Measurements from ENCODE around the gene LHCGR. TPM values are rescaled to one million over a fixed set of nuclear protein-coding genes. Genes with fewer than 3 reads are reported as not detected.

The LHCGR gene
- total RNA-seq, 1 donor from 2014 or later, result not detected

- no peak overlapping the region for H3K27ac Mint-ChIP-seq
- ATAC-seq (ENCODE audit: low read depth) (no peak), DNase-seq (no peak)
- no peak overlapping the region for H3K4me3 Mint-ChIP-seq
- intact Hi-C loops (cut with micrococcal nuclease), result no loop called here
- H3K27me3 Mint-ChIP-seq, result peaks cover 9% of the 10 kb centered on the region
- CTCF ChIA-PET, result no interaction called here
- no peaks in the 10 kb centered on the region for H3K36me3 Mint-ChIP-seq (ENCODE audit: low read depth)
- POLR2A ChIA-PET, result no interaction called here
- no peaks in the 10 kb centered on the region for H3K4me1 Mint-ChIP-seq
- no peaks in the 10 kb centered on the region for H3K9me3 Mint-ChIP-seq
- TF ChIP-seq CTCF (IDR thresholded peaks at IDR 0.05), result no peak
These were observed 15.9 kb upstream of the LHCGR start for GRCh38 chr2:48771241-48772014.

- no peak for ATAC-seq (ENCODE audit: low read depth)
- TF ChIP-seq CTCF (IDR thresholded peaks at IDR 0.05), result no peak
- Mint-ChIP-seq H3K9me3 (no peaks in the 10 kb centered on the region), H3K27ac (no peak overlapping the region), H3K4me3 (no peak overlapping the region), H3K36me3 (ENCODE audit: low read depth) (no peaks in the 10 kb centered on the region), H3K4me1 (no peaks in the 10 kb centered on the region), H3K27me3 (peaks cover 9% of the 10 kb centered on the region)
- intact Hi-C loops (cut with micrococcal nuclease), result no loop called here
- POLR2A ChIA-PET, result no interaction called here
- DNase-seq, result no peak
- CTCF ChIA-PET, result no interaction called here
These were observed 14.7 kb upstream of the LHCGR start for GRCh38 chr2:48770181-48770580.

GRCh38 chr2:48768669-48769068 is 13.1 kb upstream of the LHCGR start:
- no peak for TF ChIP-seq CTCF (IDR thresholded peaks at IDR 0.05)
- ATAC-seq (ENCODE audit: low read depth), result no peak
- CTCF ChIA-PET, result no interaction called here

GRCh38 chr2:48767330-48767729 is 11.8 kb upstream of the LHCGR start:
- no peak for ATAC-seq (ENCODE audit: low read depth)
- Mint-ChIP-seq H3K36me3 (ENCODE audit: low read depth) (no peaks in the 10 kb centered on the region), H3K27me3 (peaks cover 9% of the 10 kb centered on the region), H3K4me3 (no peak overlapping the region), H3K4me1 (no peaks in the 10 kb centered on the region), H3K9me3 (peaks cover 3% of the 10 kb centered on the region), H3K27ac (no peak overlapping the region)
- POLR2A ChIA-PET, result no interaction called here
- no peak for TF ChIP-seq CTCF (IDR thresholded peaks at IDR 0.05)
- no peak for DNase-seq
- CTCF ChIA-PET, result no interaction called here
- intact Hi-C loops (cut with micrococcal nuclease), result no loop called here

More at GRCh38 chr2:48768669-48769068, 13.1 kb upstream of the LHCGR start:
- Mint-ChIP-seq H3K4me3 (no peak overlapping the region), H3K9me3 (no peaks in the 10 kb centered on the region), H3K27ac (no peak overlapping the region), H3K27me3 (peaks cover 9% of the 10 kb centered on the region), H3K36me3 (ENCODE audit: low read depth) (no peaks in the 10 kb centered on the region), H3K4me1 (no peaks in the 10 kb centered on the region)
- intact Hi-C loops (cut with micrococcal nuclease), result no loop called here
- DNase-seq, result no peak
- POLR2A ChIA-PET, result no interaction called here

- ChIA-PET CTCF (no interaction called here), POLR2A (no interaction called here)
- Mint-ChIP-seq H3K27ac (no peak overlapping the region), H3K4me3 (no peak overlapping the region), H3K4me1 (no peaks in the 10 kb centered on the region), H3K36me3 (ENCODE audit: low read depth) (no peaks in the 10 kb centered on the region), H3K27me3 (peaks cover 17% of the 10 kb centered on the region), H3K9me3 (peaks cover 10% of the 10 kb centered on the region)
- ATAC-seq (ENCODE audit: low read depth) (no peak), DNase-seq (no peak)
- intact Hi-C loops (cut with micrococcal nuclease), result no loop called here
- TF ChIP-seq CTCF (IDR thresholded peaks at IDR 0.05), result no peak
These were observed 5.3 kb upstream of the LHCGR start for GRCh38 chr2:48760826-48761225.
